T-helper 2 cell treated with Interferon-gamma antibody and Interleukin-4, amounts not matched to agents 5 μg/mL and 100 μg/mL, for 36 hours (primary cell): ENCODE data around the gene GCFC2.

Experiments
- DNase-seq: peaks from one replicate; pipeline ENCODE4 v3.0.0; 2021; ENCODE audit warnings: low spot score
- H3K27ac Mint-ChIP-seq: one replicate; pipeline ENCODE4 v1.8.0; 2021; ENCODE audit warnings: mild to moderate bottlenecking, mixed read lengths
- H3K27me3 Mint-ChIP-seq: one replicate; pipeline ENCODE4 v1.8.0; 2021; ENCODE audit warnings: low read depth, mixed read lengths
- H3K36me3 Mint-ChIP-seq: one replicate; pipeline ENCODE4 v1.8.0; 2021; ENCODE audit warnings: low read depth, mixed read lengths
- H3K4me1 Mint-ChIP-seq: one replicate; pipeline ENCODE4 v1.8.0; 2021; ENCODE audit warnings: low read depth, mixed read lengths
- H3K4me3 Mint-ChIP-seq: one replicate; pipeline ENCODE4 v1.8.0; 2022; ENCODE audit warnings: mild to moderate bottlenecking, moderate library complexity, mixed read lengths
- H3K9me3 Mint-ChIP-seq: one replicate; pipeline ENCODE4 v1.8.0; 2021; ENCODE audit warnings: mixed read lengths

GCFC2 gene

DNA sequence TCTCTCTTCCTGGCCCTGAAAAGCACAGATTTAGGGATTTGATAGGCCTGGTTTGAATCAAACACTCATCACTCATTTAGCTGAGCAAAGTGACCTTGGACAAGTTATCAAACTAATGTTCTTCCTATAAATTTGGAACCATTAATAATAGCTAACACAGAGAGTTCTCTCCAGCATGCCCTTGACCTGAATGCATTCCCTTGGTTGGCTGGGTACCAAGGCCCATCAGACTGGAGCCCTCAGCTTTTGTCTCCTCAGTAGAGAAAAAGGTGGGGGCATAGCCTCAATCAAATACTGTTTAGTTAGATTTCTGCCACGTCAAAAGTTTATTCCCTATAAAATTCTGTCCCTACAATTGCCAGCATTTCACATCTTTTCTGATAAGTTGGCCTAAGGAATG is 77.9 kb downstream of the GCFC2 start:
- H3K27me3 Mint-ChIP-seq, result peaks cover 20% of the 10 kb centered on the region
- H3K27ac Mint-ChIP-seq, result no peak overlapping the region
- no peak for DNase-seq
- H3K36me3 Mint-ChIP-seq, result no peaks in the 10 kb centered on the region
- H3K4me3 Mint-ChIP-seq, result no peak overlapping the region
- no peaks in the 10 kb centered on the region for H3K9me3 Mint-ChIP-seq
- no peaks in the 10 kb centered on the region for H3K4me1 Mint-ChIP-seq

DNA sequence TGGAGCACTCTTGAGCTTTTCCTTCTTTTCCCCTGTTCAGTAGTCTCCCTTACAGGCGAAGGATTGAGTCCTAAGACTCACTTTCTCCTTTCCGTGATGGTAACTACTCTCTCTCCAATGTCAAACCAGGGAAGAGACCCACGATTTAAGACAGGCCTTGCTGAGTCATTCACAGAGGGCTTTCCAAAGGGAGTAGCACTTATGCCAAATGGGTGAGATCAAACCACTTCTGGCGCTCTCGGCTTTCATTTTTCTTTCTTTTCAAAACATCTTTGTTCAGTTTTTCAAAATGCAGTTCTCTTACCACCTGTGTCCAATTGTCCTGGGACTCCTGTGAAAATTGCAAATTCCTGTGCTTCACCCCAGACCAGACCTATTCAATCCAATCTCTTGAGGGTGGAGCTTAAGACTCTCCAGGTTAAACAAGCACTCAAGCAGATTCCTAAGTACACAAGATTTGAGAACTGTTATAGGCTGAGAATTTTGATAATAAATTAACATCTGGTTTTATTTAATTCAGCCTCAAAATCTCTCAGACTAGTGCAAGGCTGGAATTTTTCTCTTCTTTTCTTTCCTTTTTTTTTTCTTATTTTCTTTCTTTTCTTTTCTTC is 78.5 kb downstream of the GCFC2 start:
- Mint-ChIP-seq H3K27me3 (peaks cover 15% of the 10 kb centered on the region), H3K9me3 (no peaks in the 10 kb centered on the region), H3K36me3 (no peaks in the 10 kb centered on the region), H3K27ac (no peak overlapping the region), H3K4me3 (no peak overlapping the region), H3K4me1 (no peaks in the 10 kb centered on the region)
- no peak for DNase-seq

DNA sequence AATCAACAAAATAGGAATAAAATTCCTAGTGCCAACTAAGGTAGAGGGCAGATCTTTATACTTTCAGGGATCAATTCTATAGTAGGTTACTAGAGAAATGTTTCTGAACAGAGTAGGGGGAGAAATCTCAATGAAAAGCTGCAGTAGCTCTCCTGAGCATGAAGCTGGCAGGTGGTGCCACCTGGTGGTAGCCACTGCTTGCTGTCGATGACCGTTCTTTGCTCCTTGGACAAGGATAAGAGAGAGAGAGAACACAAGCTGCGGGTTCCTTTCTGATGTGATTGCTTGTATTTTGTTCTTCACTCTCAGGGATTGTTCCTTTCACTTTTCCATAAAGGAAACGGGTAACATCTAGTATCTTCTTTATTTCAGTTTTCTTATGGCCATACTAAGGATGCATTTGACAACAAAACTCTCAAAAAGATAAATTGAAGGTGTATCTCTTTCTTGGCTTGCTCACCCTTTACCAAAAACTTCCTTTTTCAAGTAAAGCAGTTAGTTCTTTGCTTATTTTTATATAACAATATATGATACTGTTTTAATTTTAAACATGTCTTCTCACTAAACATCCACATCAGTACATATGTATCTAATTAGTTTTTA is 82.7 kb downstream of the GCFC2 start:
- Mint-ChIP-seq H3K4me3 (no peak overlapping the region), H3K27me3 (peaks cover 20% of the 10 kb centered on the region), H3K4me1 (no peaks in the 10 kb centered on the region), H3K27ac (no peak overlapping the region), H3K9me3 (no peaks in the 10 kb centered on the region), H3K36me3 (no peaks in the 10 kb centered on the region)
- DNase-seq, result peak; percentile 26

DNA sequence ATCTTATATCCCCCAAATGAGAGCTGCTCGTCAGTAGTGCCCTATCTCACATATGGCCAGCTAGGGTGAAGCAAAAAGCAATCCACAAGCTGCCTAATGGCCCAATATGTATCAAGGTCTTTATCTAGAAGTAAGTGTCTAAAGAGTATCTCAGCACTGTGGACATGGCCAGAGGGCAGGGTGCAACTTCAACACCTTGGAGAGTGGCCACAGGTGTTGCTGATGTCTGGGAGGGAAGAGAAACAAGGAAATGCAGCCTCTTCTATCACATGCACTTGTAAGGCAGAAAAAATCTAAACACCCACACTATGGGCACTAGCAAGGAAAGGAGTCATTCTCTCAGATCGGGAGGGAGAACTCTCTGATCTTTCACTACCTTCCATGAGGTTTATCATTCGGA is 87.8 kb downstream of the GCFC2 start:
- Mint-ChIP-seq H3K9me3 (no peaks in the 10 kb centered on the region), H3K36me3 (no peaks in the 10 kb centered on the region), H3K4me1 (no peaks in the 10 kb centered on the region), H3K27me3 (peaks cover 10% of the 10 kb centered on the region), H3K27ac (no peak overlapping the region), H3K4me3 (no peak overlapping the region)
- DNase-seq, result no peak

DNA sequence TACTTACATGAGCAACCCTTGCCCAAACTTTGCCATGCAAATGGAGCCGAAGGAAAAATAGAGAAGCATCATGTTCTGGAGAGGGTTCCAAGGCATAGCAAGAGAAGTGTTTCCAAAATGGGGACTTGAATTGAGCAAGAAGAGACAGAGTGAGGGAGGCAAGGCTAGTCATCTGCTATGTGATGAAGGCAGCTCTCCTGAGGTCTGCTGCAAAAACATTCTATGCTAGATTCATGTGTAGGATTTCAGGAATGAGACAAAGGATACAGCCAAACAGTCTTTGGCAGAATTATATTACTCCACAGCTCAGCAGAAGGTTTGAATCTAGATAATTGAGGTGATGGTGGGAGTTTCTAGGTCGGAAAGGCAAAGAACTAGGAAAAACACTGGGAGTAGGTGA is 88.2 kb downstream of the GCFC2 start:
- H3K27me3 Mint-ChIP-seq, result peaks cover 10% of the 10 kb centered on the region
- H3K27ac Mint-ChIP-seq, result no peak overlapping the region
- no peak for DNase-seq
- H3K36me3 Mint-ChIP-seq, result no peaks in the 10 kb centered on the region
- no peaks in the 10 kb centered on the region for H3K9me3 Mint-ChIP-seq
- no peaks in the 10 kb centered on the region for H3K4me1 Mint-ChIP-seq
- H3K4me3 Mint-ChIP-seq, result no peak overlapping the region

DNA sequence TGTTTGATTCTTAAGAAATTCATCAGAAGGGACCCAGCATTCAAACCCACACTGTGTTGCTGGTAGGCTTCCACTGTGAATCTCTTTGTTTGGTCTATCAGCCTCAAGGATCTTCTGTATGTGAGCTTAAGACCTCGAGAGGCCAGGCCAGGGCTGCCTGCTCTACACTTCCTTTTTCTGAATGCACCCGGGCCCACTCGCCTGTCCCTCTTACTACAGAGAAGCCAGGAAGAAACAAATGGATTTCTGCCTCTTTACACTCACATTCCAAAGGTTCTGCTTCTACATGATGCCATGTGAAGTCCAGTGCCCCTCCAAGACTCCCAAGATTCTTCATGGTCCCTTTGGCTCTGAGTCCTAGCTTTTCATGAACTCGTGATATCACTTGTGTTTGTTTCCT is 89.5 kb downstream of the GCFC2 start:
- Mint-ChIP-seq H3K4me1 (no peaks in the 10 kb centered on the region), H3K27me3 (peaks cover 10% of the 10 kb centered on the region), H3K36me3 (no peaks in the 10 kb centered on the region)

DNA sequence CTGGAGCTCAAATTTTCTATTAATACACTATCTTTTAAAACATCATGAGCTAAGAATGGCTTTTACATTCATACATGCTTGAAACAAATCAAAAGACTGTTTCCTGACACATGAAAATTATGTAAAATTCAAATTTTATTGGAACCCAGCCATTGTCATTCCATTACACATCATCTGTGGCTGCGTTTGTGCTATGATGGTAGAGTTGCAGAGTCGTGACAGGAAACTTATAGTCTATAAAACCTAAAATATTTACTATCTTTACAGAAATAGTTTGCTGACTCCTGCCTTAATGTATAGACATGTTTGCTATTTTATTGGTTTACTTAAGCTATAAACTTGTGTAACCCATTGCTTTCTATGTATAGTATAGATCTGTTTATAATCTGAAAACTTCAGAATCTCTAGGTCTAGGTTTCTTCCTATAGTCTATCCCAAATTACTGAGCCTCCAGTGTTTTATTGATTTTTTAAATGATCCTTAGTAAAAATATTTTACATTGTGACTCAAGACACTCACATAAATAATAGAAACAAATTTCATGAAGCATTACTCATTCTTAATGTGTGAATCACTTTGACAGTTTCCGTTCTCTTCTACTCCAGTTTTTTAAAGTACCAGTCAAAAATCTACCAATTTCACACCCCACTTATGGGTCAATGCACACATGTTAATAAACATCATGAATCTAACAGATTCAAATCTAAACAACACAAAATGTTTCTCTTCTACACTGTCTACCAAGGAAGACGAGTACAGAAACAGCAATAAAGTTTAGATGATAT is 90.6 kb downstream of the GCFC2 start:
- Mint-ChIP-seq H3K4me1 (no peaks in the 10 kb centered on the region), H3K27me3 (peaks cover 10% of the 10 kb centered on the region), H3K9me3 (no peaks in the 10 kb centered on the region), H3K27ac (no peak overlapping the region), H3K4me3 (no peak overlapping the region), H3K36me3 (no peaks in the 10 kb centered on the region)
- no peak for DNase-seq

More for the DNA sequence above, 89.5 kb downstream of the GCFC2 start:
- Mint-ChIP-seq H3K4me3 (no peak overlapping the region), H3K27ac (no peak overlapping the region), H3K9me3 (no peaks in the 10 kb centered on the region)
- DNase-seq, result no peak

DNA sequence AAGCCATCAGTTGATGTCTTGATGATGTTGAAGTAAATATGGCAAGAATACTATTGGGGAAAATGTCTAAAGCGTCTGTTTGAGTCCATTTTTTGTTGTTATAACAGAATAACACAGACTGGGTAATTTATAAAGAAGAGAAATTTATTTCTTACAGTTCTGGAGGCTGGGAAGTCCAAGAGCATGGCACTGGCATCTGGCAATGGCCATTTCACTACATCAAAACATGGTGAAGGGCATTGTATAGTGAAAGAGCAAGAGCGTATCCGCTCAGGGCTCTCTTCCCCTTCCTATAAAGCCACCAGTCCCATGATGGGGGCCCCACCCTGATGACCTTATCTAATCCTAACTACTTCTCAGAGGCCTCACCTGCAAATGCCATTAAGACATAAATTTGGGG is 93.8 kb downstream of the GCFC2 start:
- no peak overlapping the region for H3K4me3 Mint-ChIP-seq
- no peaks in the 10 kb centered on the region for H3K4me1 Mint-ChIP-seq
- no peak overlapping the region for H3K27ac Mint-ChIP-seq
- H3K27me3 Mint-ChIP-seq, result peaks cover 4% of the 10 kb centered on the region
- no peak for DNase-seq
- H3K36me3 Mint-ChIP-seq, result no peaks in the 10 kb centered on the region
- no peaks in the 10 kb centered on the region for H3K9me3 Mint-ChIP-seq

DNA sequence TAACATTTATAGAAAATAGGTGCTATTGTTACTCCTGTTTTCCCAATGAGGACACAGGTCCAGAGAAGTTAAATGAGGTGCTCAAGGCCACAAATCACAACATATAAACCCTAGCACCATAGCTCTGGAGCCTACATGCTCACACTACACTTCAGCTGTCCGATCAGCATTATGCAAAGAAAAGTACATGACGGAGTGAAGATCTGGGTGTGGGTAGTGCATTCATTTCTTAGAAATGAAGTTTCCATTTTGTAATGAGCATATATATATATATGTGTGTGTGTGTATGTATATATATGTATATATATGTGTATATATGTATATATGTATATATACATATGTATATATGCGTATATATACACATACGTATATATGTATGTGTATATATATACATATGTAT is 94.3 kb downstream of the GCFC2 start:
- Mint-ChIP-seq H3K4me1 (no peaks in the 10 kb centered on the region), H3K9me3 (no peaks in the 10 kb centered on the region), H3K27ac (no peak overlapping the region), H3K36me3 (no peaks in the 10 kb centered on the region), H3K4me3 (no peak overlapping the region), H3K27me3 (peaks cover 6% of the 10 kb centered on the region)
- DNase-seq, result no peak

DNA sequence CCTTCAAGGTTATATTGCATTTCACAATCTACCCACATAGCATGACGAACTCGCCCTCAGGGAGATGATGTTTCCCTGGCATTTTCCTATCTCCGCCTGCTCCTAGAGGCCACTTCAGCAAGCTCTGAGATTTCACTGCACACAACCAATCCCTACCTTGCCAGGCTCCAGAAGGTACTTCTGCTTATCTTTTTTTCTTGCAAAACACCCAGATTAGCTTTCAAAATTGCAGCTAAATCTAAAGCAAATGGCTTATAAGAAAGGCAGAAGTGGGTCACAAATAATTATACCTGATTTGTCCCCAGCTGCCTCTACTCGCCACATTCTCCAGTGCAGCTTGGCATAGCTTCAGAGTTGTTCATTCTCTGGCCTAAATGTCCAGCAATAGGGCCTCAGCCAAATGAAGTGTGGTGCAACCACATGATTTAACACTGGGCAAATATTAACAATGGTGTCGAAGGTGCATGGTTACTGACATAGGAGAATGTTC is 96.5 kb downstream of the GCFC2 start:
- Mint-ChIP-seq H3K27ac (no peak overlapping the region), H3K27me3 (peaks cover 3% of the 10 kb centered on the region), H3K4me3 (no peak overlapping the region), H3K4me1 (no peaks in the 10 kb centered on the region), H3K9me3 (no peaks in the 10 kb centered on the region), H3K36me3 (no peaks in the 10 kb centered on the region)
- DNase-seq, result no peak

DNA sequence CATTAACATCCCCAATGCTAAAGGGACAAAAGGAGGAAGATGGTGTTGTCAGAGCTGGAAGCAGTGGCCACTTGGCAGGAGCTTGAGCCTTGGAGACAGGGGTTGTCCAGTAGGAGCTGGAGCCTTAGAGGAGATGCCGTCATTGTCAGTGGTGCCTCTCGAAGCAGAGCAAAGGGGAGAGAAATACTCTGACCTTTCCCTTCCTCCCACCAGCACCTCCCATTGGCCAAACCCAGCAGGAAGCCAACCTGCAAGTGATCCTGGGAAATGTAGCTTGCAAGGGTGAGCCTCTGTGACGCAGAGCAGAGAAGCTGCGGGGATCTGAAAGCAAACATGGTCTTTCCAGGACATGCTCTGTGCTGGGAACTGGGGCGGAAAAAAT is 97.9 kb downstream of the GCFC2 start:
- no peak overlapping the region for H3K4me3 Mint-ChIP-seq
- no peaks in the 10 kb centered on the region for H3K4me1 Mint-ChIP-seq
- H3K27ac Mint-ChIP-seq, result no peak overlapping the region
- DNase-seq, result no peak
- no peaks in the 10 kb centered on the region for H3K36me3 Mint-ChIP-seq
- H3K9me3 Mint-ChIP-seq, result no peaks in the 10 kb centered on the region
- H3K27me3 Mint-ChIP-seq, result peaks cover 10% of the 10 kb centered on the region
